ENCODE results near the gene TECPR2.

DNA sequence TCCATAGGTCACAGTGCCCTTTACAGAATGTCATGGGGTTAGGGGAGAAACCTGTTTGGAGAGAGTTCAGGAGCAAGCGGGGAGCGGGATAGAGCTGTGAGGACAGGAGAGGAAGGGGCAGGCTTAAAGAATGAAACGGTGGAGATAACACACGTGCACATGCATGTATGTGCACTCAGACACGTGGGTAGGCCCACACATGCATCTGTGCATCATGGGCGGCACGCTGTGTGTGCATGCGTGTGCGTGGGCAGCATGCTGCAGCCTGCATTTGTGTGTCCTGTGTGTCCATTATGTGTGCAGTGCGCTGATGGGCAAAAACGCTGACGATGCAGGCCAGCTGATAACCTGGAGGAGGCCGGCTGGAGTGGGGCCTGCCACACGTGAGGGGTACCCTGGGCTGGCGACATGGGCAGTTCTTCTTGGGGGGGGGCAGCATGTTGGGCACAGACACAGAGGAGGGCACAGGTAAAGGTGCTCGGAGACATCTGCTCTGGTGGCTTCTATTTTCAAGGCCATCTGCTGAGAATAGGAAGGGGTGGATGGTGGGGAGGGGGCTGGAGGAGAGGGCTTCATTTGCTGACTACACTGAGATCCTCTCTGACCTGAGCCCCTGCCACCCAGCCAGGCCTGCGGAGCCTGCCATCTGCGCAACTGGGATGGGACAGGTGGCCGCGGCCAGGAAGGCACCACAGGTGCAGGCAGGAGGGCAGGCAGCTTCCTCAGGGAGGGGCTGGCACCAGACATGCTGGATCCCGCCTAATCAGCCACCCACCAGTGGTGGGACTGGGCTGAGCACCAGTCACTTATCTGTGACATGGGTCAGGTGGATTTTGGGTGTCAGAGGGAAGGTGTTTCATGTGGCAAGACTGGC, 151.4 kb downstream of the TECPR2 start:
- TF ChIP-seq, protein P1, sequence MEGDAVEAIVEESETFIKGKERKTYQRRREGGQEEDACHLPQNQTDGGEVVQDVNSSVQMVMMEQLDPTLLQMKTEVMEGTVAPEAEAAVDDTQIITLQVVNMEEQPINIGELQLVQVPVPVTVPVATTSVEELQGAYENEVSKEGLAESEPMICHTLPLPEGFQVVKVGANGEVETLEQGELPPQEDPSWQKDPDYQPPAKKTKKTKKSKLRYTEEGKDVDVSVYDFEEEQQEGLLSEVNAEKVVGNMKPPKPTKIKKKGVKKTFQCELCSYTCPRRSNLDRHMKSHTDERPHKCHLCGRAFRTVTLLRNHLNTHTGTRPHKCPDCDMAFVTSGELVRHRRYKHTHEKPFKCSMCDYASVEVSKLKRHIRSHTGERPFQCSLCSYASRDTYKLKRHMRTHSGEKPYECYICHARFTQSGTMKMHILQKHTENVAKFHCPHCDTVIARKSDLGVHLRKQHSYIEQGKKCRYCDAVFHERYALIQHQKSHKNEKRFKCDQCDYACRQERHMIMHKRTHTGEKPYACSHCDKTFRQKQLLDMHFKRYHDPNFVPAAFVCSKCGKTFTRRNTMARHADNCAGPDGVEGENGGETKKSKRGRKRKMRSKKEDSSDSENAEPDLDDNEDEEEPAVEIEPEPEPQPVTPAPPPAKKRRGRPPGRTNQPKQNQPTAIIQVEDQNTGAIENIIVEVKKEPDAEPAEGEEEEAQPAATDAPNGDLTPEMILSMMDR (IDR thresholded peaks at IDR 0.05): no peak
- no peak for TF ChIP-seq EZH2phosphoT487 (IDR thresholded peaks at IDR 0.05)

Measured in neural progenitor cell (in vitro differentiated cells).